B cell (primary cell): ENCODE results near the gene VAV2.

ENCODE experiments used
- EZH2 ChIP-seq: IDR thresholded peaks from 2 replicates; pipeline ENCODE4 v1.6.1; 2012; ENCODE audit warnings: borderline replicate concordance, low read depth, mild to moderate bottlenecking, moderate library complexity, low read length; ENCODE audit not compliant: insufficient read depth, poor library complexity, severe bottlenecking
- TF ChIP-seq, protein P1 (sequence below): fragments of 200-600 bp; IDR thresholded peaks from one replicate; pipeline ENCODE4 v1.8.0; 2022; ENCODE audit warnings: antibody characterized with exemption, mild to moderate bottlenecking

DNA sequence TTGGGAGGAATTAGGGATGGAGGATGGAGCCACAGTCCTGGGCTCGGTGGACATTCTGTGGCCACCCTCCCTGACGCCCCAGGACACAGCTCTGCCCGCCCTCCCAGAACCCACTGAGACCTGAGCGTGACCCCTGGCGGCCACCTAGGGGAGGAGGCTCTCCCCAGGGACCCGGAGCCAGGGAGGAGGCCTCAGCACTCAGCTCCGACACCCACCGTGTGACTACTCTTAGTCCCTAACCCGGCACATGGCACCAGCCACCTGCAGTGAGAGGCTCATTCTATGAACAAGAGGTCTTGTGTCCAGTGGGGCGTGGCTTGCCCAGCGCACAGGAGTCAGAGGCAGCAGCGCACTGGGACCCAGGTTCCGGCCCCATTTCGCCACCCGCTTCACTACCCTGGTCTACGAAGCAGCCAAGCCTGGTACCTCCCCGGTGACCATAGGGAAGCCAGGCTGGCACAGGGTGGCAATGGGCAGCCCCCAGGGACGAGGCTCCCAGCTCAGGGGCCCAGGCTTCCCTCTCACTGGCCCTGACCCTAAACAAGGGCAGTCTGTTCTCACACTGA lies 264.2 kb downstream of the VAV2 start:
- TF ChIP-seq, protein P1, sequence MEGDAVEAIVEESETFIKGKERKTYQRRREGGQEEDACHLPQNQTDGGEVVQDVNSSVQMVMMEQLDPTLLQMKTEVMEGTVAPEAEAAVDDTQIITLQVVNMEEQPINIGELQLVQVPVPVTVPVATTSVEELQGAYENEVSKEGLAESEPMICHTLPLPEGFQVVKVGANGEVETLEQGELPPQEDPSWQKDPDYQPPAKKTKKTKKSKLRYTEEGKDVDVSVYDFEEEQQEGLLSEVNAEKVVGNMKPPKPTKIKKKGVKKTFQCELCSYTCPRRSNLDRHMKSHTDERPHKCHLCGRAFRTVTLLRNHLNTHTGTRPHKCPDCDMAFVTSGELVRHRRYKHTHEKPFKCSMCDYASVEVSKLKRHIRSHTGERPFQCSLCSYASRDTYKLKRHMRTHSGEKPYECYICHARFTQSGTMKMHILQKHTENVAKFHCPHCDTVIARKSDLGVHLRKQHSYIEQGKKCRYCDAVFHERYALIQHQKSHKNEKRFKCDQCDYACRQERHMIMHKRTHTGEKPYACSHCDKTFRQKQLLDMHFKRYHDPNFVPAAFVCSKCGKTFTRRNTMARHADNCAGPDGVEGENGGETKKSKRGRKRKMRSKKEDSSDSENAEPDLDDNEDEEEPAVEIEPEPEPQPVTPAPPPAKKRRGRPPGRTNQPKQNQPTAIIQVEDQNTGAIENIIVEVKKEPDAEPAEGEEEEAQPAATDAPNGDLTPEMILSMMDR = no peak
- TF ChIP-seq EZH2 = no peak
